IMR-90 (cell line): ENCODE measurements around the gene SREBF2. TPM values are rescaled to one million over a fixed set of nuclear protein-coding genes. Genes with fewer than 3 reads are reported as not detected.
A peak's percentile ranks its signal among the peaks of the same experiment; 100 is the strongest.

Source experiments
- ATAC-seq: fragments of 200-7000 bp; cut with Tn5 transposase; 2 replicates; pipeline ENCODE4 v1.9.1; 2020; ENCODE audit warnings: low read depth, mild to moderate bottlenecking, moderate library complexity
- BruUV-seq: library from RNA; stranded (reverse); fragments of 400-500 nt; replicated peaks from 2 replicates; lab custom pipeline; 2021; lab: Mats Ljungman, UMichigan
- CTCF ChIA-PET: fragments of 300-600 bp; formaldehyde crosslinking; extraction: SDS; loops from one replicate; lab custom pipeline; 2021; ENCODE audit warnings: antibody characterized with exemption; lab: Yijun Ruan, JAX
- POLR2A ChIA-PET: fragments of 300-600 bp; sonication (Branson Sonifier 250); formaldehyde crosslinking; loops from one replicate; lab custom pipeline; 2022; ENCODE audit warnings: antibody characterized with exemption; ENCODE audit not compliant: unreplicated experiment; lab: Charles Lee
- DNase-seq: peaks from one replicate; pipeline ENCODE4 v3.0.0; 2013
- H2AFZ ChIP-seq: replicated peaks from 2 replicates; pipeline ENCODE3; 2013; ENCODE audit warnings: low read length, mild to moderate bottlenecking; ENCODE audit not compliant: poor library complexity
- H2AK5ac ChIP-seq: 2 replicates; pipeline ENCODE4 v1.6.1; 2013; ENCODE audit warnings: low read depth, low read length, inconsistent platforms
- H2AK9ac ChIP-seq: replicated peaks from 2 replicates; pipeline ENCODE3; 2013; ENCODE audit warnings: mild to moderate bottlenecking, low read depth, low read length, moderate library complexity; ENCODE audit not compliant: poor library complexity
- H2BK120ac ChIP-seq: 2 replicates; pipeline ENCODE4 v1.6.1; 2013; ENCODE audit warnings: low read depth, low read length, inconsistent platforms
- H2BK15ac ChIP-seq: 3 replicates; pipeline ENCODE4 v1.6.1; 2013; ENCODE audit warnings: low read depth, low read length, inconsistent platforms
- H2BK20ac ChIP-seq: 2 replicates; pipeline ENCODE4 v1.6.1; 2013; ENCODE audit warnings: low read depth, mild to moderate bottlenecking, inconsistent platforms, low read length, moderate library complexity
- H2BK5ac ChIP-seq: 2 replicates; pipeline ENCODE4 v1.6.1; 2013; ENCODE audit warnings: mild to moderate bottlenecking, low read depth, low read length, inconsistent platforms; ENCODE audit not compliant: poor library complexity, severe bottlenecking
- H3K14ac ChIP-seq: replicated peaks from 2 replicates; pipeline ENCODE4 v1.6.1; 2013; ENCODE audit warnings: low read depth, low read length, inconsistent platforms
- H3K18ac ChIP-seq: 2 replicates; pipeline ENCODE4 v1.6.1; 2013; ENCODE audit warnings: low read depth, low read length, control low read depth
- H3K23ac ChIP-seq: 2 replicates; pipeline ENCODE4 v1.6.1; 2013; ENCODE audit warnings: low read depth, low read length, inconsistent platforms
- H3K27ac ChIP-seq: 2 replicates; pipeline ENCODE4 v1.5.1; 2013; ENCODE audit warnings: mild to moderate bottlenecking, control low read depth, low read length; ENCODE audit not compliant: insufficient read depth
- H3K27me3 ChIP-seq: 2 replicates; pipeline ENCODE4 v1.6.1; 2013; ENCODE audit warnings: low read length; ENCODE audit not compliant: control insufficient read depth, insufficient read depth
- H3K36me3 ChIP-seq: 2 replicates; pipeline ENCODE4 v1.6.1; 2013; ENCODE audit warnings: low read length, mixed read lengths; ENCODE audit not compliant: control insufficient read depth, insufficient read depth
- H3K4ac ChIP-seq: 2 replicates; pipeline ENCODE4 v1.6.1; 2013; ENCODE audit warnings: low read depth, low read length, inconsistent platforms
- H3K4me1 ChIP-seq: 2 replicates; pipeline ENCODE4 v1.6.1; 2013; ENCODE audit warnings: low read length, mixed read lengths; ENCODE audit not compliant: control insufficient read depth, insufficient read depth
- H3K4me2 ChIP-seq: 2 replicates; pipeline ENCODE4 v1.6.1; 2013; ENCODE audit warnings: low read depth, mild to moderate bottlenecking, control low read depth, low read length, moderate library complexity
- H3K4me3 ChIP-seq: 2 replicates; pipeline ENCODE4 v1.5.1; 2013; ENCODE audit warnings: low read depth, mild to moderate bottlenecking, control low read depth, low read length, moderate library complexity; ENCODE audit not compliant: insufficient read depth
- H3K56ac ChIP-seq: 2 replicates; pipeline ENCODE4 v1.6.1; 2013; ENCODE audit warnings: low read length, inconsistent platforms; ENCODE audit not compliant: insufficient read depth; ENCODE audit errors: extremely low read depth
- H3K79me1 ChIP-seq, 2 experiments: 2 replicates each; pipeline ENCODE4 v1.6.1; 2013; ENCODE audit warnings: low read length in 2 of 2, inconsistent platforms in 1 of 2, low read depth in 1 of 2
- H3K9ac ChIP-seq: 2 replicates; pipeline ENCODE4 v1.6.1; 2013; ENCODE audit warnings: low read depth, low read length, control low read depth
- H3K9me1 ChIP-seq: 2 replicates; pipeline ENCODE4 v1.6.1; 2013; ENCODE audit warnings: low read length, inconsistent platforms; ENCODE audit not compliant: insufficient read depth
- H3K9me3 ChIP-seq: 2 replicates; pipeline ENCODE4 v1.6.1; 2013; ENCODE audit warnings: low read length; ENCODE audit not compliant: control insufficient read depth, insufficient read depth
- H4K20me1 ChIP-seq: 2 replicates; pipeline ENCODE4 v1.6.1; 2013; ENCODE audit warnings: low read length, inconsistent platforms; ENCODE audit not compliant: insufficient read depth
- H4K5ac ChIP-seq: 2 replicates; pipeline ENCODE4 v1.6.1; 2013; ENCODE audit warnings: mild to moderate bottlenecking, low read depth, low read length, control low read depth
- H4K8ac ChIP-seq, 2 experiments: 2 replicates each; pipeline ENCODE4 v1.6.1; 2013; ENCODE audit warnings: low read depth in 2 of 2, low read length in 2 of 2, control low read depth in 1 of 2, inconsistent platforms in 1 of 2
- H4K91ac ChIP-seq: 2 replicates; pipeline ENCODE4 v1.6.1; 2013; ENCODE audit warnings: low read depth, low read length, inconsistent platforms; ENCODE audit not compliant: insufficient read depth
- BHLHE40 ChIP-seq: fragments of 150-350 bp; IDR thresholded peaks from 2 replicates; pipeline ENCODE4 v1.6.1; 2016; ENCODE audit warnings: mild to moderate bottlenecking, low read depth, low read length
- CEBPB ChIP-seq: IDR thresholded peaks from 2 replicates; pipeline ENCODE4 v1.6.1; 2012; ENCODE audit warnings: low read depth, low read length, improper control_type of control experiment
- CHD1 ChIP-seq: IDR thresholded peaks from 2 replicates; pipeline ENCODE4 v1.6.1; 2012; ENCODE audit warnings: low read depth, low read length, improper control_type of control experiment
- ELK1 ChIP-seq: fragments of 150-350 bp; IDR thresholded peaks from 2 replicates; pipeline ENCODE4 v1.6.1; 2016; ENCODE audit warnings: low read depth, mild to moderate bottlenecking, low read length, moderate library complexity, borderline replicate concordance
- MAFK ChIP-seq: IDR thresholded peaks from 2 replicates; pipeline ENCODE4 v1.6.1; 2012; ENCODE audit warnings: low read depth, low read length, improper control_type of control experiment
- MXI1 ChIP-seq: IDR thresholded peaks from 2 replicates; pipeline ENCODE4 v1.6.1; 2012; ENCODE audit warnings: low read depth, mild to moderate bottlenecking, low read length, moderate library complexity, borderline replicate concordance
- NFE2L2 ChIP-seq: fragments of 150-350 bp; IDR thresholded peaks from 2 replicates; pipeline ENCODE4 v1.6.1; 2016; ENCODE audit warnings: low read depth, mild to moderate bottlenecking, low read length
- POLR2A ChIP-seq: IDR thresholded peaks from 2 replicates; pipeline ENCODE4 v1.6.1; 2012; ENCODE audit warnings: mild to moderate bottlenecking, low read depth, low read length
- RAD21 ChIP-seq: IDR thresholded peaks from 2 replicates; pipeline ENCODE4 v1.6.1; 2012; ENCODE audit warnings: low read length, improper control_type of control experiment
- RCOR1 ChIP-seq: IDR thresholded peaks from 2 replicates; pipeline ENCODE4 v1.6.1; 2012; ENCODE audit warnings: mild to moderate bottlenecking, low read length, improper control_type of control experiment; ENCODE audit not compliant: insufficient replicate concordance
- RFX5 ChIP-seq: IDR thresholded peaks from 2 replicates; pipeline ENCODE4 v1.8.0; 2012; ENCODE audit warnings: low read depth, mild to moderate bottlenecking, low read length, moderate library complexity
- SMC3 ChIP-seq: fragments of 150-350 bp; IDR thresholded peaks from 2 replicates; pipeline ENCODE4 v1.6.1; 2016; ENCODE audit warnings: low read depth, mild to moderate bottlenecking, antibody characterized with exemption, low read length, moderate library complexity
- WGBS, 2 experiments: methylation state at CpG; one replicate each; pipeline versions ENCODE4 v1.1.5 to v1.1.7; 2013; ENCODE audit warnings: missing lambda C conversion rate in 2 of 2; ENCODE audit not compliant: insufficient read length in 1 of 2; ENCODE audit errors: extremely low coverage in 2 of 2; 5-methylcytosine and 5-hydroxymethylcytosine counted together
- dilution Hi-C: fragments of 300-500 bp; cut with HindIII; formaldehyde crosslinking; loops from one replicate; pipeline ENCODE4 v1.14.3; 2018; ENCODE audit warnings: low sequenced_read_pairs; ENCODE audit not compliant: unreplicated experiment
- in situ Hi-C: fragments of 300-500 bp; cut with MboI; formaldehyde crosslinking; loops from 3 replicates; pipeline ENCODE4 v1.14.3; 2019; ENCODE audit warnings: low sequenced_read_pairs, inconsistent platforms, mixed read lengths
- intact Hi-C: fragments of 100-400 bp; cut with micrococcal nuclease; formaldehyde crosslinking; loops from 2 replicates; pipeline ENCODE4 v1.10.0; 2022
- polyA plus RNA-seq, 3 experiments: library from polyadenylated mRNA; depleted of rRNA; stranded (reverse); fragments of >200 nt; gene quantifications; 2 replicates each; pipeline ENCODE4 v1.2.3, GENCODE V29; 2012; ENCODE audit warnings: low replicate concordance in 1 of 3
- total RNA-seq: library from RNA; depleted of rRNA; stranded (reverse); fragments of >200 nt; gene quantifications from 2 replicates; pipeline ENCODE4 v1.2.3, GENCODE V29; 2012
- TF ChIP-seq, protein P1 (sequence below): conservative IDR thresholded peaks from 2 replicates; pipeline ENCODE4 v1.5.1; 2012; ENCODE audit warnings: mild to moderate bottlenecking, low read depth, low read length, improper control_type of control experiment
- TF ChIP-seq, protein P2 (sequence below): fragments of 150-350 bp; IDR thresholded peaks from 2 replicates; pipeline ENCODE4 v1.6.1; 2017; ENCODE audit warnings: mild to moderate bottlenecking, antibody characterized with exemption, low read length, low read depth

SREBF2 gene
- total and polyA plus RNA-seq, 2 of the 4 experiments (the other 2 are of a cell fraction): 8.1 to 47.4 TPM

DNA sequence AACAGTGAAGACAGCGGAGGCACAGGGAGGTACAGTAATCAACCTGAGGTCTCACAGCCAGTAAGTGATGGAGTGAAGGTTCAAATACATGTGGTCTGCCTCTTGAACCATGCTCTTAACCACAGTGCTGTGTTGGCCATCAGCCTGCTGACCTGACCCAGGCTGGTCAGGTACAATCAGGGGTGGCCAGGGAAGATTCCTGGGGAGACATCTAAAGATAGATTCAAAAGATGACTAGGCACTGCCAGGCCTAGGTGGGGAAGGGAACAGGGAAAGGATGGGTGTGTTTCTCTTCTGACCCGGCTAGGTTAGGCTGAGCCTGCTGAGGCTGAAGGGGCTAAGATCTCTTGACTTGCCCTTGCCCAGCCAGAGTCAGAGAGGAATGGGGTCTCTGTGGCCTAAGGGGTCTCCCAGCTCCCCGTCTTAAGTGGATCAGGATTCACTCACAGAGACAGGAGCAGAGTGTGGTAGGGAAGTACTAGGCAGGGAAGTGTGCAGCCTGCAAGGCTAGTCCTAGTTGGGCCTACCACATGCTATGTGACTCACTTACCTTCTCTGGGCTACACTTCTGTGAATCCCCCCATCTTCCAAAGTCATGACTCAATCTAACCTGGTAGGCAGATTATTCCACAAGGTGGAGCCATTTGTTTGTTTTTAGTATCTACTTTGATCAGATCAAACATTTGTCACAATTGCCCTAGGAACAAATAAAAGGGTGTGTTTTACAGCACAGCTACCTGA, 10.4 kb upstream of the SREBF2 start:
- Histone ChIP-seq H2BK20ac (no peak overlapping the region), H2AK9ac (peak overlapping the region; percentile 63), H2BK120ac (no peak overlapping the region), H2BK15ac (no peak overlapping the region), H3K14ac (no peak overlapping the region; the same call in 1 of the 2 replicates), H3K9me3 (no peaks in the 10 kb centered on the region), H3K18ac (no peak overlapping the region), H3K4me2 (no peak overlapping the region), H3K27me3 (no peaks in the 10 kb centered on the region), H4K91ac (no peak overlapping the region), H3K27ac (no peak overlapping the region), H3K79me1 (peaks cover 0 to 4% of the 10 kb centered on the region in 2 experiments; a peak in 1 of 4 replicates), H4K8ac (peak overlapping the region in 1 of 2 experiments; percentile 28; a peak in 1 of 4 replicates), H3K4me3 (no peak overlapping the region), H3K23ac (no peak overlapping the region), H4K20me1 (no peaks in the 10 kb centered on the region), H3K4ac (no peak overlapping the region), H3K56ac (no peak overlapping the region), H2AFZ (peak overlapping the region; percentile 74), H2BK5ac (no peak overlapping the region), H3K9ac (no peak overlapping the region), H3K4me1 (peaks cover 20% of the 10 kb centered on the region), H3K36me3 (no peaks in the 10 kb centered on the region), H3K9me1 (peaks cover 4% of the 10 kb centered on the region; the same call in 1 of the 2 replicates), H4K5ac (no peak overlapping the region), H2AK5ac (peak overlapping the region; percentile 36; the same call in 1 of the 2 replicates)
- dilution Hi-C loops: no loop called here
- ATAC-seq (peak; percentile 59; the same call in 1 of the 2 replicates), DNase-seq (peak; percentile 82)
- POLR2A ChIA-PET: no interaction called here
- no TSS peak for BruUV-seq
- CTCF ChIA-PET: no interaction called here
- intact Hi-C loops: loop anchor here (1.0 kb wide), 1 partner anchor 119 kb away; no protein-coding TSS in a partner anchor
- WGBS, 2 experiments: 100% methylated on average over 1 of the region's 3 CpGs; no CpG with 5 or more reads in 1 of the 2 experiments
- in situ Hi-C loops: no loop called here
- TF ChIP-seq ELK1 (no peak), CHD1 (no peak), RFX5 (no peak), POLR2A (no peak), BHLHE40 (no peak), CEBPB (no peak), MAFK (peak; percentile 11; the same call in 1 of the 2 replicates), SMC3 (peak; percentile 51; the same call in 1 of the 2 replicates), RAD21 (peak; percentile 50), MXI1 (no peak), NFE2L2 (no peak), RCOR1 (peak; percentile 22)
- TF ChIP-seq, protein P1, sequence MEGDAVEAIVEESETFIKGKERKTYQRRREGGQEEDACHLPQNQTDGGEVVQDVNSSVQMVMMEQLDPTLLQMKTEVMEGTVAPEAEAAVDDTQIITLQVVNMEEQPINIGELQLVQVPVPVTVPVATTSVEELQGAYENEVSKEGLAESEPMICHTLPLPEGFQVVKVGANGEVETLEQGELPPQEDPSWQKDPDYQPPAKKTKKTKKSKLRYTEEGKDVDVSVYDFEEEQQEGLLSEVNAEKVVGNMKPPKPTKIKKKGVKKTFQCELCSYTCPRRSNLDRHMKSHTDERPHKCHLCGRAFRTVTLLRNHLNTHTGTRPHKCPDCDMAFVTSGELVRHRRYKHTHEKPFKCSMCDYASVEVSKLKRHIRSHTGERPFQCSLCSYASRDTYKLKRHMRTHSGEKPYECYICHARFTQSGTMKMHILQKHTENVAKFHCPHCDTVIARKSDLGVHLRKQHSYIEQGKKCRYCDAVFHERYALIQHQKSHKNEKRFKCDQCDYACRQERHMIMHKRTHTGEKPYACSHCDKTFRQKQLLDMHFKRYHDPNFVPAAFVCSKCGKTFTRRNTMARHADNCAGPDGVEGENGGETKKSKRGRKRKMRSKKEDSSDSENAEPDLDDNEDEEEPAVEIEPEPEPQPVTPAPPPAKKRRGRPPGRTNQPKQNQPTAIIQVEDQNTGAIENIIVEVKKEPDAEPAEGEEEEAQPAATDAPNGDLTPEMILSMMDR: peak; percentile 64
- TF ChIP-seq, protein P2, sequence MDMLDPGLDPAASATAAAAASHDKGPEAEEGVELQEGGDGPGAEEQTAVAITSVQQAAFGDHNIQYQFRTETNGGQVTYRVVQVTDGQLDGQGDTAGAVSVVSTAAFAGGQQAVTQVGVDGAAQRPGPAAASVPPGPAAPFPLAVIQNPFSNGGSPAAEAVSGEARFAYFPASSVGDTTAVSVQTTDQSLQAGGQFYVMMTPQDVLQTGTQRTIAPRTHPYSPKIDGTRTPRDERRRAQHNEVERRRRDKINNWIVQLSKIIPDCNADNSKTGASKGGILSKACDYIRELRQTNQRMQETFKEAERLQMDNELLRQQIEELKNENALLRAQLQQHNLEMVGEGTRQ: no peak
